SU-DHL-6 (cell line): ENCODE data around the gene ASIC3.

ENCODE experiments used
- CTCF ChIP-seq: fragments of 200-600 bp; sonication (generic); IDR thresholded peaks from one replicate; pipeline ENCODE4 v1.5.1; 2017; ENCODE audit warnings: antibody characterized with exemption, mild to moderate bottlenecking, low read length, moderate library complexity; ENCODE audit not compliant: insufficient read depth, poor library complexity, severe bottlenecking
- EZH2phosphoT487 ChIP-seq: fragments of 200-600 bp; sonication (generic), shearing (Covaris generic); conservative IDR thresholded peaks from 2 replicates; pipeline ENCODE4 v1.6.1; 2018; ENCODE audit warnings: mild to moderate bottlenecking, antibody characterized with exemption, low read length, moderate library complexity, mixed read lengths

- TF ChIP-seq CTCF (no peak), EZH2phosphoT487 (no peak)
Observed at GRCh38 chr7:151080522-151081169, 32.3 kb downstream of the ASIC3 start, which contains the start of gene FASTK.
